ENCODE measurements around the gene GABBR2. TPM values are rescaled to one million over a fixed set of nuclear protein-coding genes. Genes with fewer than 3 reads are reported as not detected.
A peak's percentile ranks its signal among the peaks of the same experiment; 100 is the strongest.

GABBR2 gene
- total and polyA plus RNA-seq, 2 donors (not counting 1 experiment from before 2014, with no cell fraction given) = 0.03 TPM; not detected in 1

DNA sequence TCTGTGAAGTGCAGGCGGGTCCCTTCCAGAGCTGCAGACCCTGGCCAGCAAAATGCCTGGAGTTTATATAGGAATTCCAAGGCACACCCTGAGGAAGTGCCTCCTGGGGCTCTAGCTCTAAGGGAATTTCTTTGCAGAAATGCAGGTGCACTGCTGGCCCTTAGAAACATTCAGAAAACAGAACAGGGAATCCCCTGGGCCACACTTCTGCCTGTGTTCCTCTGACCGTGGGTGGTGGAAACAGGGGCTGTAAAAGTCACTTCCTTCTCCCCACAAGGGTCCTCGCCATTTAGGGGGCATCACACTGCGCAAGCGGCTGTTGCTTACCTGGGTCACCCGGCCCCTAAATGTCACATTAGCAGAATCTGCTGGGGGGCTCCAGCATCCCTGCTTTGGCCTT lies 312.5 kb downstream of the GABBR2 start:
- Histone ChIP-seq H3K36me3 (replicated peaks in 1 of 2; ENCODE audit: control extremely low read depth in 1 of 2, control insufficient read depth in 1 of 2, extremely low read depth in 1 of 2, insufficient read depth in 2 of 2, low read length in 1 of 2) (no peaks in the 10 kb centered on the region), H3K4me2 (replicated peaks; ENCODE audit: low read depth, low read length, poor library complexity, severe bottlenecking) (no peak overlapping the region), H3K27me3 (replicated peaks in 1 of 4; ENCODE audit: control extremely low read depth in 1 of 4, control insufficient read depth in 3 of 4, insufficient read depth in 4 of 4, low read length in 3 of 4) (no peaks in the 10 kb centered on the region), H3K4me3 (ENCODE audit: control extremely low read depth in 1 of 5, extremely low read depth in 1 of 5, insufficient read depth in 1 of 5, low read depth in 2 of 5, low read length in 4 of 5) (no peak overlapping the region), H3K79me2 (ENCODE audit: control insufficient read depth, insufficient read depth, low read length) (no peaks in the 10 kb centered on the region), H3K27ac (ENCODE audit: low read length in 2 of 2) (no peak overlapping the region), H2AFZ (ENCODE audit: insufficient read depth, low read depth, low read length, poor library complexity, severe bottlenecking) (no peak overlapping the region), H3K4me1 (ENCODE audit: control insufficient read depth in 2 of 2, insufficient read depth in 2 of 2, low read length in 2 of 2) (peaks cover 28 to 29% of the 10 kb centered on the region in 2 donors), H3K9ac (ENCODE audit: low read length) (no peak overlapping the region), H4K20me1 (ENCODE audit: control insufficient read depth, insufficient read depth, low read length, poor library complexity, severe bottlenecking) (no peaks in the 10 kb centered on the region), H3K9me3 (ENCODE audit: control extremely low read depth in 1 of 3, control insufficient read depth in 2 of 3, insufficient read depth in 1 of 3, low read length in 2 of 3) (no peaks in the 10 kb centered on the region)
- intact Hi-C loops (cut with micrococcal nuclease) = loop anchor here (2.0 kb wide), 1 partner anchor 15 kb away; no protein-coding TSS in a partner anchor
- CTCF ChIA-PET = interaction anchor here (0.6 kb wide), 1 partner anchor 396 kb away, joined by 4 read pairs; no protein-coding TSS in a partner anchor
- Mint-ChIP-seq H3K27me3 (peaks cover 7% of the 10 kb centered on the region), H3K4me1 (peaks cover 27% of the 10 kb centered on the region), H3K27ac (no peak overlapping the region), H3K9me3 (ENCODE audit: insufficient read depth) (peaks cover 3% of the 10 kb centered on the region), H3K4me3 (no peak overlapping the region)
- no peak for ATAC-seq (ENCODE audit: low read depth)
- TF ChIP-seq, protein P1, sequence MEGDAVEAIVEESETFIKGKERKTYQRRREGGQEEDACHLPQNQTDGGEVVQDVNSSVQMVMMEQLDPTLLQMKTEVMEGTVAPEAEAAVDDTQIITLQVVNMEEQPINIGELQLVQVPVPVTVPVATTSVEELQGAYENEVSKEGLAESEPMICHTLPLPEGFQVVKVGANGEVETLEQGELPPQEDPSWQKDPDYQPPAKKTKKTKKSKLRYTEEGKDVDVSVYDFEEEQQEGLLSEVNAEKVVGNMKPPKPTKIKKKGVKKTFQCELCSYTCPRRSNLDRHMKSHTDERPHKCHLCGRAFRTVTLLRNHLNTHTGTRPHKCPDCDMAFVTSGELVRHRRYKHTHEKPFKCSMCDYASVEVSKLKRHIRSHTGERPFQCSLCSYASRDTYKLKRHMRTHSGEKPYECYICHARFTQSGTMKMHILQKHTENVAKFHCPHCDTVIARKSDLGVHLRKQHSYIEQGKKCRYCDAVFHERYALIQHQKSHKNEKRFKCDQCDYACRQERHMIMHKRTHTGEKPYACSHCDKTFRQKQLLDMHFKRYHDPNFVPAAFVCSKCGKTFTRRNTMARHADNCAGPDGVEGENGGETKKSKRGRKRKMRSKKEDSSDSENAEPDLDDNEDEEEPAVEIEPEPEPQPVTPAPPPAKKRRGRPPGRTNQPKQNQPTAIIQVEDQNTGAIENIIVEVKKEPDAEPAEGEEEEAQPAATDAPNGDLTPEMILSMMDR (IDR thresholded peaks at IDR 0.05) = no peak
- no peak for DNase-seq
- WGBS (ENCODE audit: insufficient coverage) = 76% methylated on average over 5 of the region's 6 CpGs
- POLR2A ChIA-PET = no interaction called here

DNA sequence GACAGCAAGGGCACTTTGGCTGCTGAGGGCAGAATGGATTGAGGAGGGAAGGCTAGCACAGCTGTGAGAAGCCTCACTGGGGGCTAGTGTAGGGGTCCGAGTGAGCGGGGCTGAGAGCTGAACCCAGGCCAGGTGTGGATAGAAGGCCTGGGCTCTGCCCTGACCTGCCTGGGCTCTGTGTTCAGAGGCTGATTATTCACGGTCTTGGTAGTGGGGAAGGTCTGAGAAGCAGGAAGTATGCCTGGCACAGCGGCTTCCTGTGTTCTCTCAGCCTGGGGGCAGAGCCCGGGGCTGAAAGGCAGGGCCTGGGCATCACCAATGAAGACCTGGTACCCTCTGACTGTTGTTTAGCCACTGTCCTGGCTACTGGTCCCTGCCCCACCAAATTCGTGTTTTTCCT lies 316.9 kb downstream of the GABBR2 start:
- DNase-seq = peak; percentile 56
- Mint-ChIP-seq H3K9me3 (ENCODE audit: insufficient read depth) (peaks cover 3% of the 10 kb centered on the region), H3K4me3 (peak overlapping the region; percentile 37), H3K27me3 (no peaks in the 10 kb centered on the region), H3K27ac (peak overlapping the region; percentile 91), H3K4me1 (peaks cover 32% of the 10 kb centered on the region)
- CTCF ChIA-PET = no interaction called here
- ATAC-seq (ENCODE audit: low read depth) = peak; percentile 80
- H3K4me2 ChIP-seq (replicated peaks; ENCODE audit: low read depth, low read length, poor library complexity, severe bottlenecking) = peak overlapping the region; percentile 48
- TF ChIP-seq EZH2 (IDR thresholded peaks at IDR 0.05; ENCODE audit: borderline replicate concordance, insufficient read depth, low read depth, low read length, poor library complexity, severe bottlenecking) = no peak
- TF ChIP-seq, protein P1 (IDR thresholded peaks at IDR 0.05) = no peak
- H3K27ac ChIP-seq (ENCODE audit: low read length in 2 of 2) = peak overlapping the region; percentile 70 to 88
- peaks cover 29 to 30% of the 10 kb centered on the region in 2 donors for H3K4me1 ChIP-seq (ENCODE audit: control insufficient read depth in 2 of 2, insufficient read depth in 2 of 2, low read length in 2 of 2)
- H3K79me2 ChIP-seq (ENCODE audit: control insufficient read depth, insufficient read depth, low read length) = no peaks in the 10 kb centered on the region
- H3K9me3 ChIP-seq (ENCODE audit: control extremely low read depth in 1 of 3, control insufficient read depth in 2 of 3, insufficient read depth in 1 of 3, low read length in 2 of 3) = no peaks in the 10 kb centered on the region
- H3K36me3 ChIP-seq (replicated peaks in 1 of 2; ENCODE audit: control extremely low read depth in 1 of 2, control insufficient read depth in 1 of 2, extremely low read depth in 1 of 2, insufficient read depth in 2 of 2, low read length in 1 of 2) = no peaks in the 10 kb centered on the region
- peak overlapping the region; percentile 76 for H2AFZ ChIP-seq (ENCODE audit: insufficient read depth, low read depth, low read length, poor library complexity, severe bottlenecking)
- H3K9ac ChIP-seq (ENCODE audit: low read length) = no peak overlapping the region
- no peaks in the 10 kb centered on the region for H4K20me1 ChIP-seq (ENCODE audit: control insufficient read depth, insufficient read depth, low read length, poor library complexity, severe bottlenecking)
- intact Hi-C loops (cut with micrococcal nuclease) = no loop called here
- 2% methylated on average over 5 of the region's 6 CpGs for WGBS (ENCODE audit: insufficient coverage)
- POLR2A ChIA-PET = no interaction called here
- no peak overlapping the region for H3K4me3 ChIP-seq (ENCODE audit: control extremely low read depth in 1 of 5, extremely low read depth in 1 of 5, insufficient read depth in 1 of 5, low read depth in 2 of 5, low read length in 4 of 5)
- H3K27me3 ChIP-seq (replicated peaks in 1 of 4; ENCODE audit: control extremely low read depth in 1 of 4, control insufficient read depth in 3 of 4, insufficient read depth in 4 of 4, low read length in 3 of 4) = no peaks in the 10 kb centered on the region

All from B cell (primary cell).